ENCODE measurements around the gene HOXA3.
A peak's percentile ranks its signal among the peaks of the same experiment; 100 is the strongest.

GRCh38 chr7:27117887-27118491, 34.4 kb downstream of the HOXA3 start:
- no peak for TF ChIP-seq CTCF (IDR thresholded peaks at IDR 0.05)
- TF ChIP-seq POLR2AphosphoS5 (IDR thresholded peaks at IDR 0.05) = peak in 2 of 4 donors; percentile 22 to 31
